HG02884 (cell line): Measurements from ENCODE around the gene TEDC2.

Experiments
- ATAC-seq: cut with Tn5 transposase; IDR thresholded peaks from one replicate; pipeline ENCODE4 v1.9.1; 2021; ENCODE audit warnings: mild to moderate bottlenecking, moderate library complexity; ENCODE audit not compliant: unreplicated experiment

The TEDC2 gene

DNA sequence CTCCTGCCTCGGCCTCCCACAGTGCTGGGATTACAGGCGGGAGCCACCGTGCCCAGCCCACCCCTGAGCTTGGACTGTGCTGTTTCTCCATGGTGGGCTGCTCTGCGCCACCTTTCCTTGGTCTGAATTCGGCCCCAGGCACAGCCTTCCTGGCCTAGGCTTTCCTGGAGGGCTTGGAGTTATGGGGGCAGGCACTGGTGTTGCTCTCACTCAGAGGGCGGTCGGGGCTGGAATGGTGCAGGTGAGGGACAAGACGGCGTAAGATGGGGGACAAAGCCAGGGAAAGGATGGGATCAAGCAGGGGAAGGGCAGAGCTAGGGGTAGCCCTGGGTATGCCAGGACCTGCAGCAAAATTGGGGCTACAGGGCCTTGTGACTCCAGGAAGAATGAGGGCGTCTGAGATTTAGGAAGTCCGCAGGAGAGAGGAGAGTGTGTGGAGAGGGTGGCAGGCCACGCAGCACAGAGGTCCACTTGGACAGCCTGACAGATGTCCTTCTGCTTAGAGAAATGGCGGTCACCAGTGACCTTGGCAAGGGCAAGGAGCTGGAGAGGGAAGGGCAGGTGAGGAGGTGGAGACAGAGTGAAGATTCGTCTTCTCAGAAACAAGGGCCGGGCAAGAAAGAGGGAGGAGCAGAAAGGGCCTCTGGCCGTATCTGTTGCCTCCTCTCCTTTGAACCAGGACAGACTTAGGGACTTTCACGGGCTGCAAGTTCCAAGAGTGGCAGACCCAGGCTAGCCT is 52.3 kb downstream of the TEDC2 start:
- no peak for ATAC-seq

DNA sequence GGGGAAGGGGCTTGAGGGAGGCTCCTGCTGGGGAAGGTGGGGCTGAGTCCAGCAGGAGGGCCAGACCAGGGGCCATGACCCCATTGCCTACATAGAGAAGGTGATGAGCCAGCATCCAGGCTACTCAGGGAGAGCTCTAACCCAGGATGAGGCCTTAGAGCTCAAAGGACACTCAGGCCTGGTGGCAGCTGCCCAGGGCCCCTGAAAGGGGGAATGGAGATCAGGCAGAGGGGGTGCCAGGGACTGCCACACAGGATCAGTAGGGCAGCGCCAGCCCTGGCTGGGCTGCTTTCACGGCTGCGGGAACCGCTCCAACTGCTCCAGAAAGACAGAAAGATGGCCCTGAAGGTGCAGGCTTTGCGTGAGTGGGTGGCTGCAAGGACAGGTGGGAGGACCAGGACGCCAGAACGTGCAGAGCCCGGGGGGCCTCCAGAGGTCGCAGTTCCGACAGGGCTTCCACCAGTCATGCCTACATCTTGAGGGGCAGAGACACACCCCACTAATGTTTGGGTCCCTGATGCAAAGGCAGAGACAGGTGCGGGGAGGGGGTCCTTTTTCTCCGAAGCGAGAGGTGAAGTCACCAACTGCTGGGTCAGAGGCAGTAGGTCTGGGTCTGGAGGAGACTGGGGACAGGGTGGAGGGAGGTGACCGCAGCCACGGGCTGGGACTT is 53.0 kb downstream of the TEDC2 start:
- no peak for ATAC-seq

DNA sequence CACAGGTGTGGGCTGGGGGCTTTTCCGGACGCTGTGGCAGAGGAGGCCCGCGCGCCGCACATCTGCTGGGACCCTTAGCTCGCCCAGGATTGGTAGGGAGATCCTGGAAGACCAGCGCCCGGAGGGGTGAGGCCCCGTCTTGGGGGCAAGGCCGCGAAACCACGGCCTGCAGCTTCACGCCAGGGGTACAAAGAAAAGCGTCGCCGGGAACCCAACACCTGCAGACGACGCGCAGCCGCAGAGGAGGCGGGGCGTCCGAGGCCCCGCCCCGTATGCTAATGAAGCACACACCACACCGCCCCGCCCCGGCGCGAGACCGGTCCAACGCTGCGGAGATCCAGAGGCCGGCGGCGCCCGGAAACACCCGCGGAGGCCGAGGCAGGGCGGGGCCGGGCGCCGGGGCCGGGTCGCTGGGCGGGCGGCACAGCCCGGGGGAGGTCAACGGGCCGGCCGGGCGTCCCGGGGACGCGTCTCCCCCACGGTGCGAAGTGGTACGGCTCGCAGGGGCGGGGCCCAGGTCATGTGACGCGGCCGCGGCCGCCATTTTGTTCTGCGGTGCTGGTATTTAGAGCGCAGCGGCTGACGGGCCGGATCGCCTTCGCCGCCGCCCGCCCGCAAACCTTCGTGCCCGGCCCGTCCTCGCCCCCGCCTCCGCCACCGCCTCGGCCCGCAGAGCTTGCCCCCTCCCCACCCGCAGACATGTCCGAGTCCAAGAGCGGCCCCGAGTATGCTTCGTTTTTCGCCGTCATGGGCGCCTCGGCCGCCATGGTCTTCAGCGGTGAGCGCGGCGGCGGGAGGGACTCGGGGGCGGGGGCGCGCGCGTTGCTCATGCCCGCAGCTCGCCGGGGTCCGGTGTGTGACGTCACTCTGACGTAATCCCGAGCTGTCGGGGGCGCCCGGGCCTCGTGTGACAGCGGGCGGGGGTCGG is 53.8 kb downstream of the TEDC2 start, which contains the start of gene ATP6V0C:
ATP6V0C (plus strand) TSS at position 548 of the 928 bp plus-strand sequence; CDS start at position 700, 152 bp downstream.
- ATAC-seq = peak; percentile 61
